Pericardium fibroblast (primary cell): ENCODE results near the gene SPATA19. TPM values are rescaled to one million over a fixed set of nuclear protein-coding genes. Genes with fewer than 3 reads are reported as not detected.

Experiments
- total RNA-seq: library from RNA; depleted of rRNA; stranded (reverse); fragments of >200 nt; gene quantifications from 2 replicates; pipeline ENCODE4 v1.2.3, GENCODE V29; 2015

The SPATA19 gene, protein sequence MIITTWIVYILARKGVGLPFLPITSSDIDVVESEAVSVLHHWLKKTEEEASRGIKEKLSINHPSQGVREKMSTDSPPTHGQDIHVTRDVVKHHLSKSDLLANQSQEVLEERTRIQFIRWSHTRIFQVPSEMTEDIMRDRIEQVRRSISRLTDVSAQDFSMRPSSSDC
- not detected in 2 replicates for total RNA-seq

DNA sequence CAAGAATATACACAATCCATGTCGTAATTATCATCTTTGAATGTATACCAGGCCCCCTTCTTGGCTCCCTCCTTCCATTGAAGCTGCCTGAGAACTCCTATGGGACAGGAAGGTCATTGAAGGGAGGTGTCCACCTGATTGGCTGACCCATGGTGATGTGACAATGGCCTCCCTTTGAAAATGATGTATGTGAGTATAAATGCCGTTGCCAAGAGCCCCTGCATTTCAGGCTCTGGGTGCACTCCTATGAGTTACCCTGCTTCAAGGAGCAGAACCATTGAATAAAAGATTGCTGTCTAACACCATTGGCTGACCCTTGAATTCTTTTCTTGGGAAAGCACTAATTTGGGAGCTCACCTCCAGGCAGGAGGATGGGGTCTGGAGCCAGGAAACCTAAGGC is at the start of gene SPATA19:
Gene SPATA19 (minus strand): TSS at position 101 of the 400 bp plus-strand sequence. CDS start 67 bp downstream, at position 34.

Other genes starting within 250 kb of the SPATA19 start
- gene IGSF9B, start 111.5 kb upstream of the SPATA19 start, total RNA-seq = 0.51 and 1.6 TPM in 2 replicates
- 46.6 and 47.7 TPM in 2 replicates for gene JAM3, start 223.6 kb upstream of the SPATA19 start, total RNA-seq